LNCaP clone FGC (cell line): ENCODE measurements around the gene SMG1.
A peak's percentile ranks its signal among the peaks of the same experiment; 100 is the strongest.
"Not testable (repeated sequence)": the region's sequence is repeated elsewhere in the genome, so short reads cannot be mapped to it uniquely, and the experiment has no call there.

Experiments
- DNase-seq: peaks from one replicate; pipeline ENCODE4 v3.0.0-alpha.2; 2011; ENCODE audit warnings: low read depth
- H3K4me3 ChIP-seq: 2 replicates; pipeline ENCODE4 v1.5.1; 2011; ENCODE audit warnings: mild to moderate bottlenecking, low read depth, low read length, control low read depth
- CTCF ChIP-seq: IDR thresholded peaks from 2 replicates; pipeline ENCODE4 v1.5.1; 2012; ENCODE audit warnings: mild to moderate bottlenecking; ENCODE audit not compliant: control insufficient read depth, insufficient read depth; ENCODE audit errors: extremely low read depth

SMG1 gene

GRCh38 chr16:18869043-18869771 is 57.0 kb downstream of the SMG1 start:
- H3K4me3 ChIP-seq, DNase-seq: not testable (repeated sequence)

GRCh38 chr16:18866277-18866823 is 59.9 kb downstream of the SMG1 start:
- not testable (repeated sequence) for H3K4me3 ChIP-seq
- peak; percentile 1 for DNase-seq

GRCh38 chr16:18862891-18863290 is 63.3 kb downstream of the SMG1 start:
- not testable (repeated sequence) for DNase-seq, H3K4me3 ChIP-seq

- TF ChIP-seq CTCF, result no peak
- no peak for DNase-seq
- no peak overlapping the region for H3K4me3 ChIP-seq
Measured at GRCh38 chr16:18855196-18855595, 71.0 kb downstream of the SMG1 start.

GRCh38 chr16:18853694-18854093 is 72.5 kb downstream of the SMG1 start:
- no peak for DNase-seq
- no peak for TF ChIP-seq CTCF
- H3K4me3 ChIP-seq, result no peak overlapping the region

GRCh38 chr16:18852647-18853046 is 73.6 kb downstream of the SMG1 start:
- no peak overlapping the region for H3K4me3 ChIP-seq
- no peak for DNase-seq
- TF ChIP-seq CTCF, result no peak

- no peak for DNase-seq
Measured at GRCh38 chr16:18846416-18846815, 79.8 kb downstream of the SMG1 start.

GRCh38 chr16:18842565-18842964 is 83.6 kb downstream of the SMG1 start:
- H3K4me3 ChIP-seq, result no peak overlapping the region
- no peak for TF ChIP-seq CTCF

More at GRCh38 chr16:18846416-18846815, 79.8 kb downstream of the SMG1 start:
- TF ChIP-seq CTCF, result no peak
- H3K4me3 ChIP-seq, result no peak overlapping the region

More at GRCh38 chr16:18842565-18842964, 83.6 kb downstream of the SMG1 start:
- DNase-seq, result no peak
